ENCODE data around the gene PYM1.

DNA sequence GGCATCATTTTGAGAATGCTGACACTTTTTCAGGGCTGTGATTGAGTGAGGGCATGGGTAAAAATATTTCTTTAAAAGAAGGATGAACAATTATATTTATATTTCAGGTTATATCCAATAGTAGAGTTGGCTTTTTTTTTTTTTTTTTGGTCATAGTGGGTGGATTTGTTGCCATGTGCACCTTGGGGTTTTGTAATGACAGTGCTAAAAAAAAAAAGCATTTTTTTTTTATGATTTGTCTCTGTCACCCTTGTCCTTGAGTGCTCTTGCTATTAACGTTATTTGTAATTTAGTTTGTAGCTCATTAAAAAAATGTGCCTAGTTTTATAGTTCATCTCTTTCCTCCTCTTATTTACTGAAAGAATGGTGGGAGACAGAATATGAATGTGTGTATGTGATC lies 44.8 kb upstream of the PYM1 start:
- TF ChIP-seq POLR2AphosphoS5 (IDR thresholded peaks at IDR 0.05; ENCODE audit: low read depth, low read length): no peak
- no peak for TF ChIP-seq POLR2A (IDR thresholded peaks at IDR 0.05; ENCODE audit: low read depth, low read length)
- TF ChIP-seq SPI1 (IDR thresholded peaks at IDR 0.05; ENCODE audit: low read depth, low read length): no peak
- no peak for TF ChIP-seq TAF1 (IDR thresholded peaks at IDR 0.05; ENCODE audit: low read depth, low read length)

All from GM12891 (cell line).